ENCODE measurements around the gene FOXK2. TPM values are rescaled to one million over a fixed set of nuclear protein-coding genes. Genes with fewer than 3 reads are reported as not detected.

FOXK2 gene
- total and polyA plus RNA-seq, 2 donors from 2014 or later = 13.5 to 37.9 TPM

GRCh38 chr17:82645516-82645915 is 126.0 kb downstream of the FOXK2 start:
- peaks cover 3 to 22% (median 13%) of the 10 kb centered on the region in 3 donors for H3K36me3 ChIP-seq (ENCODE audit: control insufficient read depth in 2 of 3, insufficient read depth in 3 of 3, low read length in 3 of 3)
- peaks cover 0 to 11% (median 4%) of the 10 kb centered on the region in 3 donors for H3K4me1 ChIP-seq (ENCODE audit: control insufficient read depth in 2 of 3, insufficient read depth in 2 of 3, low read depth in 1 of 3, low read length in 3 of 3)
- H3K27me3 ChIP-seq (ENCODE audit: control insufficient read depth, insufficient read depth, low read length) = no peaks in the 10 kb centered on the region
- H3K9me3 ChIP-seq (ENCODE audit: control insufficient read depth in 2 of 3, insufficient read depth in 1 of 3, low read length in 3 of 3) = no peaks in the 10 kb centered on the region
- H3K27ac ChIP-seq (ENCODE audit: low read depth in 2 of 2, low read length in 2 of 2) = no peak overlapping the region
- no peak for TF ChIP-seq CTCF (IDR thresholded peaks at IDR 0.05; ENCODE audit: borderline replicate concordance, extremely low read depth, insufficient read depth)
- H3K9ac ChIP-seq (ENCODE audit: low read length in 3 of 3) = no peak overlapping the region
- DNase-seq = no peak
- H3K4me3 ChIP-seq (ENCODE audit: low read length in 3 of 3) = no peak overlapping the region
- no peak for FAIRE-seq
- intact Hi-C loops (cut with DNase I) = no loop called here

GRCh38 chr17:82647593-82648164 is 128.1 kb downstream of the FOXK2 start:
- DNase-seq (peak in 3 of 5 donors; percentile 22 to 88 (median 82)), FAIRE-seq (no peak)
- H3K27ac ChIP-seq (ENCODE audit: low read depth in 2 of 2, low read length in 2 of 2) = peak overlapping the region; percentile 92 to 97
- no peak for TF ChIP-seq CTCF (IDR thresholded peaks at IDR 0.05; ENCODE audit: borderline replicate concordance, extremely low read depth, insufficient read depth)
- H3K27me3 ChIP-seq (ENCODE audit: control insufficient read depth, insufficient read depth, low read length) = no peaks in the 10 kb centered on the region
- no peaks in the 10 kb centered on the region for H3K9me3 ChIP-seq (ENCODE audit: control insufficient read depth in 2 of 3, insufficient read depth in 1 of 3, low read length in 3 of 3)
- peaks cover 0 to 11% (median 4%) of the 10 kb centered on the region in 3 donors for H3K4me1 ChIP-seq (ENCODE audit: control insufficient read depth in 2 of 3, insufficient read depth in 2 of 3, low read depth in 1 of 3, low read length in 3 of 3)
- H3K36me3 ChIP-seq (ENCODE audit: control insufficient read depth in 2 of 3, insufficient read depth in 3 of 3, low read length in 3 of 3) = peaks cover 3 to 15% (median 11%) of the 10 kb centered on the region in 3 donors
- peak overlapping the region; percentile 50 to 87 (median 82) for H3K9ac ChIP-seq (ENCODE audit: low read length in 3 of 3)
- intact Hi-C loops (cut with DNase I) = no loop called here
- H3K4me3 ChIP-seq (ENCODE audit: low read length in 3 of 3) = peak overlapping the region; percentile 61 to 85 (median 75)

GRCh38 chr17:82648165-82648668 is 128.7 kb downstream of the FOXK2 start, which contains the start of gene WDR45B:
WDR45B (minus strand) TSS chr17:82648444; CDS start chr17:82648340, 104 bp downstream.
- FAIRE-seq = no peak
- intact Hi-C loops (cut with DNase I) = no loop called here
- TF ChIP-seq CTCF (IDR thresholded peaks at IDR 0.05; ENCODE audit: borderline replicate concordance, extremely low read depth, insufficient read depth) = no peak

More at GRCh38 chr17:82648165-82648668, 128.7 kb downstream of the FOXK2 start, which contains the start of gene WDR45B:
- Histone ChIP-seq H3K27ac (ENCODE audit: low read depth in 2 of 2, low read length in 2 of 2) (peak within 1 kb of the TSS; percentile 92 to 97), H3K4me1 (ENCODE audit: control insufficient read depth in 2 of 3, insufficient read depth in 2 of 3, low read depth in 1 of 3, low read length in 3 of 3) (peaks cover 0 to 11% (median 4%) of the 10 kb centered on the region in 3 donors), H3K36me3 (ENCODE audit: control insufficient read depth in 2 of 3, insufficient read depth in 3 of 3, low read length in 3 of 3) (peaks cover 3 to 11% (median 11%) of the 10 kb centered on the region in 3 donors), H3K27me3 (ENCODE audit: control insufficient read depth, insufficient read depth, low read length) (no peaks in the 10 kb centered on the region), H3K9ac (ENCODE audit: low read length in 3 of 3) (peak within 1 kb of the TSS; percentile 50 to 87 (median 82)), H3K9me3 (ENCODE audit: control insufficient read depth in 2 of 3, insufficient read depth in 1 of 3, low read length in 3 of 3) (no peaks in the 10 kb centered on the region), H3K4me3 (ENCODE audit: low read length in 3 of 3) (peak within 1 kb of the TSS; percentile 72 to 85 (median 75))
- peak; percentile 97 to 99 (median 98) for DNase-seq
